DOHH2 (cell line): Measurements from ENCODE around the gene VWA3B.

Source experiments
- H3F3A ChIP-seq: fragments of 200-600 bp; sonication (generic), shearing (Covaris generic); 2 replicates; pipeline ENCODE4 v1.6.0; 2016; ENCODE audit warnings: antibody characterized with exemption, mild to moderate bottlenecking; ENCODE audit not compliant: control insufficient read depth, insufficient read depth
- H3K27ac ChIP-seq: fragments of 200-600 bp; sonication (generic); 2 replicates; pipeline ENCODE4 v1.5.1; 2014; ENCODE audit warnings: low read depth, mild to moderate bottlenecking, low read length, moderate library complexity
- H3K27me3 ChIP-seq: fragments of 200-600 bp; sonication (generic); 2 replicates; pipeline ENCODE4 v1.6.1; 2014; ENCODE audit warnings: mild to moderate bottlenecking, low read length, mixed read lengths; ENCODE audit not compliant: control insufficient read depth
- H3K36me3 ChIP-seq: fragments of 200-600 bp; sonication (generic); 2 replicates; pipeline ENCODE4 v1.6.1; 2014; ENCODE audit warnings: mild to moderate bottlenecking, low read length, moderate library complexity, mixed read lengths; ENCODE audit not compliant: control insufficient read depth
- H3K4me1 ChIP-seq: fragments of 200-600 bp; sonication (generic); 2 replicates; pipeline ENCODE4 v1.6.1; 2014; ENCODE audit warnings: mild to moderate bottlenecking, low read length, mixed read lengths; ENCODE audit not compliant: control insufficient read depth
- H3K4me2 ChIP-seq: fragments of 200-600 bp; sonication (generic); 2 replicates; pipeline ENCODE4 v1.6.0; 2014; ENCODE audit warnings: mild to moderate bottlenecking, low read length, moderate library complexity
- H3K4me3 ChIP-seq: fragments of 200-600 bp; sonication (generic); 2 replicates; pipeline ENCODE4 v1.5.1; 2014; ENCODE audit warnings: mild to moderate bottlenecking, low read length, mixed read lengths
- H3K79me2 ChIP-seq: fragments of 200-600 bp; sonication (generic); 2 replicates; pipeline ENCODE4 v1.6.1; 2014; ENCODE audit warnings: mild to moderate bottlenecking, low read length, mixed read lengths; ENCODE audit not compliant: control insufficient read depth
- H3K9me2 ChIP-seq: fragments of 200-600 bp; sonication (generic); replicated peaks from 2 replicates; pipeline ENCODE4 v1.6.1; 2014; ENCODE audit warnings: mild to moderate bottlenecking, low read length, mixed read lengths; ENCODE audit not compliant: control insufficient read depth
- H3K9me3 ChIP-seq: fragments of 200-600 bp; sonication (generic); 2 replicates; pipeline ENCODE4 v1.6.1; 2014; ENCODE audit warnings: antibody characterized with exemption, low read length, mixed read lengths; ENCODE audit not compliant: control insufficient read depth, insufficient read depth
- H4K20me1 ChIP-seq: fragments of 200-600 bp; sonication (generic); 2 replicates; pipeline ENCODE4 v1.6.0; 2014; ENCODE audit warnings: low read depth, mild to moderate bottlenecking, antibody characterized with exemption, low read length, moderate library complexity; ENCODE audit not compliant: control insufficient read depth, insufficient read depth
- CTCF ChIP-seq: fragments of 200-600 bp; sonication (generic); IDR thresholded peaks from one replicate; pipeline ENCODE4 v1.5.1; 2014; ENCODE audit warnings: antibody characterized with exemption, mild to moderate bottlenecking, low read depth, low read length; ENCODE audit not compliant: poor library complexity, severe bottlenecking
- EZH2phosphoT487 ChIP-seq: fragments of 200-600 bp; sonication (generic); IDR thresholded peaks from 2 replicates; pipeline ENCODE4 v1.6.1; 2017; ENCODE audit warnings: borderline replicate concordance, mild to moderate bottlenecking, antibody characterized with exemption, low read length, moderate library complexity, mixed read lengths

VWA3B gene

GRCh38 chr2:98281607-98282006, 194.6 kb downstream of the VWA3B start:
- Histone ChIP-seq H3K79me2 (no peaks in the 10 kb centered on the region), H3K4me1 (no peaks in the 10 kb centered on the region), H3K27ac (no peak overlapping the region), H3K9me3 (no peaks in the 10 kb centered on the region; the same call in 1 of the 2 replicates), H4K20me1 (no peaks in the 10 kb centered on the region), H3K4me3 (no peak overlapping the region), H3K4me2 (no peak overlapping the region), H3K27me3 (peaks cover 13% of the 10 kb centered on the region; the same call in 1 of the 2 replicates), H3K9me2 (no peaks in the 10 kb centered on the region), H3F3A (no peaks in the 10 kb centered on the region), H3K36me3 (no peaks in the 10 kb centered on the region)
- no peak for TF ChIP-seq CTCF
- no peak for TF ChIP-seq EZH2phosphoT487

- Histone ChIP-seq H3K36me3 (no peaks in the 10 kb centered on the region), H3K4me2 (no peak overlapping the region), H3K4me3 (no peak overlapping the region), H3K27ac (no peak overlapping the region), H3K4me1 (no peaks in the 10 kb centered on the region), H3F3A (no peaks in the 10 kb centered on the region), H3K9me3 (no peaks in the 10 kb centered on the region; the same call in 1 of the 2 replicates), H4K20me1 (no peaks in the 10 kb centered on the region), H3K9me2 (no peaks in the 10 kb centered on the region), H3K79me2 (no peaks in the 10 kb centered on the region), H3K27me3 (peaks cover 17% of the 10 kb centered on the region; the same call in 1 of the 2 replicates)
- no peak for TF ChIP-seq CTCF
- TF ChIP-seq EZH2phosphoT487: no peak
Observed at GRCh38 chr2:98282109-98282508, 195.1 kb downstream of the VWA3B start.

GRCh38 chr2:98293030-98293429, 206.1 kb downstream of the VWA3B start:
- H3K36me3 ChIP-seq: no peaks in the 10 kb centered on the region
- no peak for TF ChIP-seq EZH2phosphoT487
- TF ChIP-seq CTCF: no peak
- H3K9me2 ChIP-seq: no peaks in the 10 kb centered on the region
- H3K9me3 ChIP-seq: no peaks in the 10 kb centered on the region
- H3K27ac ChIP-seq: no peak overlapping the region
- no peaks in the 10 kb centered on the region for H3K79me2 ChIP-seq
- no peaks in the 10 kb centered on the region for H3F3A ChIP-seq
- peaks cover 3% of the 10 kb centered on the region; the same call in 1 of the 2 replicates for H3K27me3 ChIP-seq
- no peak overlapping the region for H3K4me2 ChIP-seq
- no peak overlapping the region for H3K4me3 ChIP-seq
- H3K4me1 ChIP-seq: no peaks in the 10 kb centered on the region
- no peaks in the 10 kb centered on the region for H4K20me1 ChIP-seq
